C4-2B (cell line): Measurements from ENCODE around the gene B3GNT5.

Experiments
- H3K27ac ChIP-seq: fragments of 450-650 bp; 2 replicates; pipeline ENCODE4 v1.5.1; 2017
- ZFX ChIP-seq: fragments of 450-650 bp; IDR thresholded peaks from 2 replicates; pipeline ENCODE4 v1.6.1; 2017
- TF ChIP-seq, protein P1 (sequence below): fragments of 450-650 bp; conservative IDR thresholded peaks from 2 replicates; pipeline ENCODE4 v1.5.1; 2017; ENCODE audit warnings: mild to moderate bottlenecking

The B3GNT5 gene

DNA sequence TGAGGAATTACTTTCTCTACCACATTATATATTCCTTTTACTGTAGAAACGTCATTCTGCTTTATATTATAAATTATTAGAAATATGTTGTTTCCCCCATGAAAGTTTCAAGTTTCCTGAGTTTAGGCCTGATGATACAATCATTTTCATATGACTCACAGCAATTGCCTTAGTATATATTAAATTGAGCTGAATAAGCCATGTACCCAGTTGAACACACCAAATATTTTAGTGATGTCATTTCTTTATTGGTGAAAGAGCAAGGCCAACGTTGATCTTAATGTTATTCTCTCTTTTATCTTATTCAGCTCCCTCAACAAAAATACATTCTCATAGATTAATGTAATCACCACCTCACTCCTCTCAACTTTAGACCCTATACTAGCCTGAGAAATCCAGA is 30.8 kb downstream of the B3GNT5 start:
- TF ChIP-seq ZFX, result no peak
- TF ChIP-seq, protein P1, sequence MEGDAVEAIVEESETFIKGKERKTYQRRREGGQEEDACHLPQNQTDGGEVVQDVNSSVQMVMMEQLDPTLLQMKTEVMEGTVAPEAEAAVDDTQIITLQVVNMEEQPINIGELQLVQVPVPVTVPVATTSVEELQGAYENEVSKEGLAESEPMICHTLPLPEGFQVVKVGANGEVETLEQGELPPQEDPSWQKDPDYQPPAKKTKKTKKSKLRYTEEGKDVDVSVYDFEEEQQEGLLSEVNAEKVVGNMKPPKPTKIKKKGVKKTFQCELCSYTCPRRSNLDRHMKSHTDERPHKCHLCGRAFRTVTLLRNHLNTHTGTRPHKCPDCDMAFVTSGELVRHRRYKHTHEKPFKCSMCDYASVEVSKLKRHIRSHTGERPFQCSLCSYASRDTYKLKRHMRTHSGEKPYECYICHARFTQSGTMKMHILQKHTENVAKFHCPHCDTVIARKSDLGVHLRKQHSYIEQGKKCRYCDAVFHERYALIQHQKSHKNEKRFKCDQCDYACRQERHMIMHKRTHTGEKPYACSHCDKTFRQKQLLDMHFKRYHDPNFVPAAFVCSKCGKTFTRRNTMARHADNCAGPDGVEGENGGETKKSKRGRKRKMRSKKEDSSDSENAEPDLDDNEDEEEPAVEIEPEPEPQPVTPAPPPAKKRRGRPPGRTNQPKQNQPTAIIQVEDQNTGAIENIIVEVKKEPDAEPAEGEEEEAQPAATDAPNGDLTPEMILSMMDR, result no peak
- H3K27ac ChIP-seq, result no peak overlapping the region

DNA sequence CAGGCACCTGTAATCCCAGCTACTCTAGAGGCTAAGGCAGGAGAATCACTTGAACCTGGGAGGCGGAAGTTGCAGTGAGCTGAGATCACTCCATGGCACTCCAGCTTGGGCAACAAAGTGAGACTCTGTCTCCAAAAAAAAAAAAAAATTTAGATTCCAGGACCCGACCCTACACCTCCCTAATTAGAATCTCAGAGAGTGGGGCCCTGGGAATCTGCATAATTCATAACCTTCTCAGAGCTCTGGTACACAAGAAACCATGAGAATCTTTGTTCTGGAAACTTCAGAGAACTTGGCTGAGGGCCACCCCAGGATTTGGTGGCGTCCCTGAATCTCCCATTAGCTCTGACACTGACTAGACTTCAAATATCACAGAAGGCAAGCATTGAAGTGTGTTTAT is 31.5 kb downstream of the B3GNT5 start:
- H3K27ac ChIP-seq, result no peak overlapping the region
- TF ChIP-seq, protein P1, result no peak

DNA sequence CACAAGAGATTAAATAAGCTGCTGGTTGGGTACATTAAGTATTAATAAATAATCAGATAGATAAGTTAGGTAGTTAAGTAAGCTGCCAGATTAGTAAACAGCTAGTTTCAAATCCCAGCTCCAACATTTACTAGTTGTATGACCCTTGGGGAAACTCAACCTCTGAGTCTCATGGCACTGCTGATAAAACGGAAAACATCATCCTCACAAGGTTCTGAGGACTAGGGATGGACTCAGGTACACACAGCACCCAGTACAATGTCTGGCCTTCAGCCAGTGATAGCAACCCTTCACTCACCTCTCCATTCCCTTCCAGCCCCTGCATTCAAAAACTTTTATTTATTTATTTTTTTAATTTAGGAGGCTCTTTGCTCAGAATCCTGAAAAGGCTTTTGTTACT is 32.3 kb downstream of the B3GNT5 start:
- TF ChIP-seq ZFX, result no peak
- no peak overlapping the region for H3K27ac ChIP-seq

DNA sequence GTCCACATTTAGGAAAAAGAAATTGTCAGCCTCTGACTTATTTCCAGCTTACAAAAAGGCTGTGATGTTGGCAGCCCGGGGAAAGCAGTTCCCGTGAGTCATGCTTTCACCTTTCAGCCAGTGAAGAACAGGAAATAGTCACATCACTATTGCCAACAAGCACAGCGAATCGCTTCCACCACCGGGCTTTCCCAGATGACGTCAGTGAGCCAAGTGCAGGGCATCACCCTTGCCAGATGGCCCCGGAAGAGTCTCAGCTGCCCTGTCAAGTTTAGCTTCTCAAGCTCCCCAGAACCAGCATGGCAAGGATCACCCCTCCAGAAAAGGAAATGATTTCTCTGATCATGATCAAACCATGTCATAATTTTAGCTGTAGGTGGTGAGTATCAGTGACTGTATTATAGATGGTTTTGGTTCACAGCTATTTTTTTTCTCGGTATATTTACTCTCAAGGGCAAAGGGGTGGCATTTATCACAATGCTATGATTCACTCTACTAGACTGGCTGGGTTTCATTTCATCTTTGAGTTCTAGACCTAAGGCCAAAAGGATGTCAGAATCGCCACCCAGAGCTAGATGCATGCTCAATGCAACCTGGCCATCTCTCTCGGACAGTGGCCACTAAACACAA is 32.9 kb downstream of the B3GNT5 start:
- H3K27ac ChIP-seq, result peak overlapping the region; percentile 3; the same call in 1 of the 2 replicates

DNA sequence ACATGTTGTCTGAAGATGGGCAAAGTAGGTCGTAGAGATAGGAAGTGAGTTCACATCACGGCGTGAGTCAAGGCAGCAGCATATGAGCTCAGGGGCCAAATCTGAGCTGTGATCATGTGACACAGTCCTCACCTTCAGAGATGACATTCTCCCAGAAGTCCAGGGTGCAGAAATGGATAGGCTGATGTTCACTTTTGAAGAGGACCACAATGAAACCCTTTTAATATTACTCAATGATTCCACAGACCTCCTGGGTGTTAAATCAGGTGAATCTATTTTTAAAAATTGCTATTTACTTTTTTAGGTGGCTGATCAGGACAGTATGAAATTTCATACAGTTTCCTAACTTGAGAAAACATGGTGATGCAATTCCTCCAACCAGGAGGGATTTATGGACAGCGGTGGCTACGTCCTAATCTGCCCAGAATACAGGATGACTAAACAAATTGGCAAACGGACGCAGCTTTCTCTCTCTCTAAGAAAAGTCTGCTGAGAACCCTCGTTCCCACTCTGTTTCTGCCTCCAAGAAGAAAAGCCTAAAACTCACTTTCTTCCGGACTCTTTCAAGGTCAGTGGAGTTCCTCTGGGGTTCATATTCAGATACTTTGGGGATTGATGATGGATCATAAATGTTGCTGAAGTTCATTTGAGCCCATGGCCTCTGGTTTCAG is 34.4 kb downstream of the B3GNT5 start:
- no peak overlapping the region for H3K27ac ChIP-seq
- TF ChIP-seq, protein P1, result no peak
- no peak for TF ChIP-seq ZFX

More for the DNA sequence above, 32.9 kb downstream of the B3GNT5 start:
- TF ChIP-seq ZFX, result no peak
- TF ChIP-seq, protein P1, result no peak

DNA sequence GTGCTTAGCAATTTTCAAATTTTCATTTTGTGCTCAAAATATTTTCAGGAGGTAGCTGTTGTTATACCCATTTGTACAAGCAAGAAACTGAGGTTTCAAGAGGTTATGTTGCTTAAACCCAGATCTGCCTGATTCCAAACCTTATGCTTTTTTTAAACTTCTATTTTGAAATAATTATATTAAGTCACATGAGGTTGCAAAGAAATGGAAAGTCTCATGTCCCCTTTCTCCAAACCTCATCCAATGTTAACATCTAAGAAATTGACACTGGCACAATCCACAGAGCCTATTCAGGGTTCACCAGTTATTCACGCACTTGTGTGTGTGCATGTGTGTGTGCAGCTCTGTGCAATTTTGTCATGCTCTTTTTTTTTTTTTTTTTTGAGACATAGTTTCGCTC is 35.1 kb downstream of the B3GNT5 start:
- TF ChIP-seq ZFX, result no peak
- TF ChIP-seq, protein P1, result no peak
- H3K27ac ChIP-seq, result no peak overlapping the region

DNA sequence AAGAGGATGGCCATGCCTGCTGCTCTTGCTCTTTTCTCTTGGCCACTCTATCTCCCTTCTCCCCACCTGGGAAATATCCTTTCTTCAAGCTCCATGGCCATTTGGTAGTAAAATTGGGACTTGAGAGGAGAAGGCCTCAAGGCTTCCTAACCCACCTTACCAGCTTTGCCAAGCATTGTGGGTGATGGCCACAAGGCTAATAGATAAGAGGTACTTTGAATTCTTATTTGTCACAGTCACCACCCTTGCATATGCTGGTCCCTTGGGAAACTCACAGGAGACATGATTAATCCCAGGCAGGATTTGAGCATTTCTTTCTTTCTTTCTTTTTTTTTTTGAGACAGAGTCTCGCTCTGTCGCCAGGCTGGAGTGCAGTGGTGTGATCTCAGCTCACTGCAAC is 37.2 kb downstream of the B3GNT5 start:
- peak overlapping the region; percentile 78 for H3K27ac ChIP-seq
- TF ChIP-seq, protein P1, result no peak
- TF ChIP-seq ZFX, result no peak

DNA sequence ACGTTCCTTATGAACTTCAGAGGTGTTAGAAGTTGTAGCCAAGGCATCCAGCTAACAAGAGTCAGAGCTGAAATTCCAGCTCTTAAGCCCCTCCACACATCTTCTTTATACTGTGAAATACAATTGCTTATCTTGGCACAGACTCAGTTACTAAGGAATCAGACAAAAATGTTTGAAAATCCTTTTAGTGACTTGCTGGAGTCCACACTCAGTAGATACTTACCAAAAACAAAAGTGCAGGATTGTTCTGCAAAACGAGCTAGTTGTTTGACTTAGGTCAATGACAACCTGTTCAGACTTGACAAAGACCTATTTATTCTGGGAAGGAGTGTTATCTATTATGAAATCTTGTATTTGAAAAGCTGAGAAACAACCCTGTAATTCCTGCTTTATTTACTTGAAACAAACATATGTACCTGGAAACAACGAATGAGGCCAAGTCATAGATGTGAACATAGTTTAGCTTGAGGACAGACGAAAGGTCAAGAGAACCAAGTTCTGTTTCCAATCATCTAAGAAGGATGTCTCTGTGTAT is 38.5 kb downstream of the B3GNT5 start:
- peak overlapping the region; percentile 78; the same call in 1 of the 2 replicates for H3K27ac ChIP-seq
- no peak for TF ChIP-seq ZFX
